ENCODE results near the gene LRRFIP1. TPM values are rescaled to one million over a fixed set of nuclear protein-coding genes. Genes with fewer than 3 reads are reported as not detected.

Gene LRRFIP1
- total and polyA plus RNA-seq, 7 donors, result 42.3 to 108 (median 91.9) TPM

DNA sequence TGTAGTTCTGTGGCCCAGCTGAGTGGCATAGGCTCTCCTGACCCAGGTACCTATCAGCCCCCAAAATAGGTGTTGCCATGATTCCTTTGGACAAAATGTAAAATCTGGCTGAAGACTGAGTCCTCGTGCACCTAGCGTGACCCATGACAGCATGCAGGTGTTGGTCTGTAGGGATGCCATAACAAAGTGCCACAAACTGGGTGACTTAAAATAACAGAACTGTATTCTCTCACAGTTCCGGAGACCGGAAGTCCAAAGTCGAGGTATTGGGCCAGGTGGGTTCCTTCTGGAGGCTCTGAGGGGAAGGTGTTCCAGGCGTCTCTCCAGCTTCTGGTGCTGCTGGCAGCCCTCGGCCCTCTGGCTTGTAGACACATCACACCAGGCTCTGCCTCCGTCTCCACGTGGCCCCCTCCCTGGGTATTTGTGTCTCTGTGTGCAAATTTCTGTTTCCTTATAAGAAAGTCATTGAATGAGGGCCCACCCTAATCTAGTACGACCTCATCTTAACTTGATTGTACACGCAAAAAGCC lies 34.5 kb downstream of the LRRFIP1 start:
- peak overlapping the region; percentile 35 for H3K4me3 ChIP-seq
- peak overlapping the region; percentile 85 for H3K27ac ChIP-seq
- no peak for DNase-seq
- no peaks in the 10 kb centered on the region for H3K36me3 ChIP-seq (ENCODE audit: insufficient read depth in 1 of 2, low read depth in 1 of 2)
- TF ChIP-seq, protein P1, sequence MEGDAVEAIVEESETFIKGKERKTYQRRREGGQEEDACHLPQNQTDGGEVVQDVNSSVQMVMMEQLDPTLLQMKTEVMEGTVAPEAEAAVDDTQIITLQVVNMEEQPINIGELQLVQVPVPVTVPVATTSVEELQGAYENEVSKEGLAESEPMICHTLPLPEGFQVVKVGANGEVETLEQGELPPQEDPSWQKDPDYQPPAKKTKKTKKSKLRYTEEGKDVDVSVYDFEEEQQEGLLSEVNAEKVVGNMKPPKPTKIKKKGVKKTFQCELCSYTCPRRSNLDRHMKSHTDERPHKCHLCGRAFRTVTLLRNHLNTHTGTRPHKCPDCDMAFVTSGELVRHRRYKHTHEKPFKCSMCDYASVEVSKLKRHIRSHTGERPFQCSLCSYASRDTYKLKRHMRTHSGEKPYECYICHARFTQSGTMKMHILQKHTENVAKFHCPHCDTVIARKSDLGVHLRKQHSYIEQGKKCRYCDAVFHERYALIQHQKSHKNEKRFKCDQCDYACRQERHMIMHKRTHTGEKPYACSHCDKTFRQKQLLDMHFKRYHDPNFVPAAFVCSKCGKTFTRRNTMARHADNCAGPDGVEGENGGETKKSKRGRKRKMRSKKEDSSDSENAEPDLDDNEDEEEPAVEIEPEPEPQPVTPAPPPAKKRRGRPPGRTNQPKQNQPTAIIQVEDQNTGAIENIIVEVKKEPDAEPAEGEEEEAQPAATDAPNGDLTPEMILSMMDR (IDR thresholded peaks at IDR 0.05), result no peak
- H3K9me3 ChIP-seq, result no peaks in the 10 kb centered on the region
- no peaks in the 10 kb centered on the region for H3K27me3 ChIP-seq (ENCODE audit: insufficient read depth in 3 of 3, low read length in 2 of 3)
- ATAC-seq, result peak in 3 of 4 donors; percentile 25 to 47 (median 28)
- 43 to 62% (median 43%) methylated on average over 11 of the region's 11 CpGs for WGBS, 3 donors
- intact Hi-C loops (cut with DNase I), result loop anchor here in 1 of 2 donors (5.0 kb wide), 1 partner anchor 60 kb away; no protein-coding TSS in a partner anchor
- H3K4me1 ChIP-seq, result peaks cover 28% of the 10 kb centered on the region

DNA sequence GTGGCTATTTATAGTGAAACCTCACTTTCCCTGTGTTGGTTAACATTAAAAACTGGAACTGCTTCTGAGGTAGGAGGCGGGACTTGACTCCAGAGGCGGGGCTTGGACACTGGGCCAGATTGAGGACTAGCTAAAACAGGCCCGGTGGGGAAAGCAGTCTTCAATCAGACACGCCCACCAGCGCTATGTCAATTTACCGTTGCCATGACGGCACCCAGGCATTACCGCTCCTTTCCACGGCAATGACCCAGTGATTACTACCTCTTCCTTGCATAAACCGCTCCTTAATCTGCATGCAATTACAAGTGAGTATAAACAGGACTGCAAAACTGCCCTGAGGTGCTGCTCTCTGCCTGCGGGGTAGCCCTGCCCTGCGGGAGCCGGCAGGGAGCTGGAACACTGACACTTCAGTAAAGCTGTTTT lies 35.3 kb downstream of the LRRFIP1 start:
- Histone ChIP-seq H3K36me3 (ENCODE audit: insufficient read depth in 1 of 2, low read depth in 1 of 2) (no peaks in the 10 kb centered on the region), H3K4me1 (peaks cover 28% of the 10 kb centered on the region), H3K9me3 (no peaks in the 10 kb centered on the region), H3K27me3 (ENCODE audit: insufficient read depth in 3 of 3, low read length in 2 of 3) (no peaks in the 10 kb centered on the region), H3K27ac (peak overlapping the region; percentile 85), H3K4me3 (peak overlapping the region; percentile 36)
- intact Hi-C loops (cut with DNase I), result loop anchor here in 1 of 2 donors (5.0 kb wide), 1 partner anchor 60 kb away; no protein-coding TSS in a partner anchor
- ATAC-seq (peak; percentile 81 to 90 (median 86)), DNase-seq (peak; percentile 90 to 92)
- WGBS, 3 donors, result 4 to 15% (median 6%) methylated on average over 13 of the region's 13 CpGs
- TF ChIP-seq, protein P1 (IDR thresholded peaks at IDR 0.05), result no peak

DNA sequence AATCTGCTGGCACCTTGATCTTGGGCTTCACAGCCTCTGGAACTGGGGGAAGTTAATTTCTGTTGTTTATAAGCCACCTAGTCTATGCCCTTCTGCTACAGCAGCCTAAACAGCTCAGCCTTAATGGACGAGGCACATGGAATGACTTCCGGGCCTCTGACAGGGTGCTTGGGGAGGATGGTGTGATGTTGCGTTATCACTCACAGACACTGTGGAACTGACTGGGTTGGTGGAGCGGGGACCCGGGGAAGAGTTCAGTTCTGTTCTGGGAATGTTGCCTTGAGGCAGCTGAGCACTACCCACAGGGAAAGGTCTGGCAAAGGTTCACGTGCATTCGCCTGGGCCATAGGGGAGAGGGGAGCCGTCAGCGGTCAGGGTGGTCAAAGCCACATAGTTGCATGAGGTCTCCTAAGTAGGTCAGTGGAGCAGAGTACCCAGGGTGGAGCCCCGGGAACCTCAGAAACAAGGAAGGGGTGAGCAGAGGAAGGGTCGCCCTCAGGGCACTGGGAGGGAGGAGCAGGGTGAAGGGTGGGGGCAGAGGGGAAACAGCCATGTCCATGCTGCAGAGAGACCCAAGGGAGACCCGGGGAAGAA lies 36.2 kb downstream of the LRRFIP1 start:
- H3K36me3 ChIP-seq (ENCODE audit: insufficient read depth in 1 of 2, low read depth in 1 of 2), result no peaks in the 10 kb centered on the region
- peaks cover 33% of the 10 kb centered on the region for H3K4me1 ChIP-seq
- H3K4me3 ChIP-seq, result no peak overlapping the region
- WGBS, 3 donors, result 48 to 65% (median 54%) methylated on average over 12 of the region's 12 CpGs
- H3K9me3 ChIP-seq, result no peaks in the 10 kb centered on the region
- H3K27ac ChIP-seq, result peak overlapping the region; percentile 85
- TF ChIP-seq, protein P1 (IDR thresholded peaks at IDR 0.05), result no peak
- ATAC-seq (peak; percentile 25 to 46 (median 32)), DNase-seq (no peak)
- H3K27me3 ChIP-seq (ENCODE audit: insufficient read depth in 3 of 3, low read length in 2 of 3), result no peaks in the 10 kb centered on the region
- intact Hi-C loops (cut with DNase I), result loop anchor here in 1 of 2 donors (5.0 kb wide), 1 partner anchor 61 kb away; no protein-coding TSS in a partner anchor

DNA sequence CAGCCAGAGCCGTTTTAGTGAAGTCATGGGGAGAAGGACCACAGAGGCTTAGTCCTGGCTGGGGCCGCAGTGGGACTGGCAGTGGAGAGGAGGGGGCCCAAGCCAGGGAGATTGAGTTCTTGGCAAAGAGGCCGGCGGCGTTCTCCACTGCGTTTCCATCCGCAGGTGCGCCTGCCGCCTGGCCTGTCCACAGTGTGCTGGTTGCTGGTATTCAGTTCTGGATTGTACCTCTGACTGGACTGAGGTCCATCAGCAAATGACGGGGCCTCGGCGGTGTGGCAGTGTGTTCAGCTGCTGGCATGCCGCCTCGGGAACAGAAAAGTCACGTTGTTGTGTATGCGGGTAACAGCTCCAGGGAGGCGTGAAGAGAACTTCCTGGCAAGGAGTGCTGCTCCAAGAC lies 36.8 kb downstream of the LRRFIP1 start:
- TF ChIP-seq, protein P1 (IDR thresholded peaks at IDR 0.05), result no peak
- Histone ChIP-seq H3K27me3 (ENCODE audit: insufficient read depth in 3 of 3, low read length in 2 of 3) (no peaks in the 10 kb centered on the region), H3K36me3 (ENCODE audit: insufficient read depth in 1 of 2, low read depth in 1 of 2) (no peaks in the 10 kb centered on the region), H3K9me3 (no peaks in the 10 kb centered on the region), H3K4me1 (peaks cover 38% of the 10 kb centered on the region), H3K27ac (peak overlapping the region; percentile 85), H3K4me3 (no peak overlapping the region)
- intact Hi-C loops (cut with DNase I), result loop anchor here in 1 of 2 donors (5.0 kb wide), 1 partner anchor 62 kb away; no protein-coding TSS in a partner anchor
- WGBS, 3 donors, result 28 to 52% (median 44%) methylated on average over 17 of the region's 17 CpGs
- no peak for DNase-seq
- peak; percentile 36 to 59 (median 44) for ATAC-seq

Measured in psoas muscle (tissue), 8 donors.